CD4-positive, CD25-positive, alpha-beta regulatory T cell (primary cell): Measurements from ENCODE around the gene CFAP65. TPM values are rescaled to one million over a fixed set of nuclear protein-coding genes. Genes with fewer than 3 reads are reported as not detected.

Experiments used
- ATAC-seq, 2 donors: fragments of 150-1000 bp; cut with Tn5 transposase; one replicate each; pipeline ENCODE4 v1.10.0; 2021; ENCODE audit warnings: low read depth in 2 of 2, moderate number of reproducible peaks in 2 of 2, moderate library complexity in 1 of 2
- DNase-seq, 3 donors: peaks; one replicate each; pipeline versions ENCODE4 v3.0.0 to v3.0.0-alpha.2; 2012 to 2022; ENCODE audit warnings: mixed read lengths in 1 of 3
- H3K27ac ChIP-seq: one replicate; pipeline ENCODE4 v1.7.0; 2013; ENCODE audit warnings: mild to moderate bottlenecking, low read length; ENCODE audit not compliant: insufficient read depth, poor library complexity, severe bottlenecking
- H3K27me3 ChIP-seq: one replicate; pipeline ENCODE4 v1.7.0; 2013; ENCODE audit warnings: low read length; ENCODE audit not compliant: control insufficient read depth, insufficient read depth
- H3K36me3 ChIP-seq: one replicate; pipeline ENCODE4 v1.7.0; 2013; ENCODE audit warnings: mild to moderate bottlenecking, low read length, moderate library complexity; ENCODE audit not compliant: control insufficient read depth, insufficient read depth
- H3K4me1 ChIP-seq: 2 replicates; pipeline ENCODE4 v1.7.0; 2013; ENCODE audit warnings: mild to moderate bottlenecking, low read length; ENCODE audit not compliant: insufficient read depth, control insufficient read depth, poor library complexity, severe bottlenecking
- H3K4me3 ChIP-seq: one replicate; pipeline ENCODE4 v1.7.0; 2013; ENCODE audit warnings: low read depth, mild to moderate bottlenecking, low read length, moderate library complexity
- H3K9me3 ChIP-seq, 2 experiments: 1 replicate in 1 of 2; 2 replicates in 1 of 2; pipeline ENCODE4 v1.7.0; 2013; ENCODE audit warnings: low read length in 2 of 2, mild to moderate bottlenecking in 1 of 2, moderate library complexity in 1 of 2; ENCODE audit not compliant: control insufficient read depth in 2 of 2
- H3K27ac Mint-ChIP-seq, 3 donors: one replicate each; pipeline ENCODE4 v1.8.0; 2020 to 2022; ENCODE audit warnings: mild to moderate bottlenecking in 3 of 3, mixed read lengths in 3 of 3, moderate library complexity in 2 of 3
- H3K27me3 Mint-ChIP-seq: one replicate; pipeline ENCODE4 v1.8.0; 2022; ENCODE audit warnings: mild to moderate bottlenecking, mixed read lengths
- H3K36me3 Mint-ChIP-seq: one replicate; pipeline ENCODE4 v1.8.0; 2020; ENCODE audit warnings: mixed read lengths
- H3K4me1 Mint-ChIP-seq, 4 donors: one replicate each; pipeline ENCODE4 v1.8.0; 2020 to 2022; ENCODE audit warnings: mixed read lengths in 4 of 4, mild to moderate bottlenecking in 1 of 4
- H3K4me3 Mint-ChIP-seq, 4 donors: one replicate each; pipeline ENCODE4 v1.8.0; 2020 to 2022; ENCODE audit warnings: mild to moderate bottlenecking in 4 of 4, mixed read lengths in 4 of 4, moderate library complexity in 3 of 4
- H3K9me3 Mint-ChIP-seq, 7 donors: one replicate each; pipeline ENCODE4 v1.8.0; 2020 to 2022; ENCODE audit warnings: mixed read lengths in 7 of 7, mild to moderate bottlenecking in 3 of 7, moderate library complexity in 2 of 7
- polyA plus RNA-seq, 4 donors: library from polyadenylated mRNA; unstranded; fragments of 300-500 nt; fragmentation: Illumina TruSeq; gene quantifications; one replicate each; pipeline ENCODE4 v1.2.3, GENCODE V29; 2021
- total RNA-seq: library from RNA; stranded (reverse); gene quantifications from one replicate; pipeline ENCODE4 v1.2.3, GENCODE V29; 2022

The CFAP65 gene
- total and polyA plus RNA-seq, 5 donors from 2014 or later = not detected

DNA sequence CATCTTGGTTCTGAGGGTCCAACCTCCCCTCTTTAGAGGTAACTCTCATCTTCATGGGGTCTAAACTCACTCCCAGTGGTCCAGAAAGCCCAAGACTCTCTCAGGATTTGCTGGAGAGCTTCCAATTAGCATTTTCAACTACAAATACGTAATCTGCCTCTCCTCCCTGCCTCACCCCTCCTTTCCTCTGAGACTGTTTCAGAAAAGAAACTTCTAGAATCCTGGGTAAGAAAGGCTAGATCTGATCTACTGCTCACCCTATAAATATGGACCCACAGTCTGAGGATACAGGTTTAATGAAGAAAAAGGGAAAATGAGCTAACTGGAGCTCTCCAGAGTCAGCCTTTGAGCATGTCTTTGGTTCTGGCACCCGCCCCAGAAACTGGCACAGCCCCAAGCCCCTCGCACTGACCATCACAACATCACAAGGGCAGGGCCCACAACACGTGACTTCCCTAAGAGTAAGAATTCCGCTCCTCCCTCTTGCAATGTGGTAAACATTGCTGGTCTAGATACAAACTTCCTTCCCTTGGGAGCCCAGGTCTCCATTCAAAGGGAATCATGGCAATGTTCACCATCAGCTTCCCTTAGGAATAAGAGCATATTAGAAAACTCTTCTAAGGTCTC lies 41.1 kb upstream of the CFAP65 start:
- Histone ChIP-seq H3K36me3 (peaks cover 11% of the 10 kb centered on the region), H3K9me3 (no peaks in the 10 kb centered on the region), H3K4me1 (no peaks in the 10 kb centered on the region), H3K4me3 (no peak overlapping the region), H3K27me3 (no peaks in the 10 kb centered on the region), H3K27ac (no peak overlapping the region)
- DNase-seq (no peak), ATAC-seq (no peak)
- Mint-ChIP-seq H3K27ac (no peak overlapping the region), H3K27me3 (no peaks in the 10 kb centered on the region), H3K4me1 (peaks cover 0 to 10% (median 3%) of the 10 kb centered on the region in 4 donors), H3K36me3 (peaks cover 5% of the 10 kb centered on the region), H3K4me3 (no peak overlapping the region), H3K9me3 (peaks cover 0 to 2% (median 0%) of the 10 kb centered on the region in 7 donors)

DNA sequence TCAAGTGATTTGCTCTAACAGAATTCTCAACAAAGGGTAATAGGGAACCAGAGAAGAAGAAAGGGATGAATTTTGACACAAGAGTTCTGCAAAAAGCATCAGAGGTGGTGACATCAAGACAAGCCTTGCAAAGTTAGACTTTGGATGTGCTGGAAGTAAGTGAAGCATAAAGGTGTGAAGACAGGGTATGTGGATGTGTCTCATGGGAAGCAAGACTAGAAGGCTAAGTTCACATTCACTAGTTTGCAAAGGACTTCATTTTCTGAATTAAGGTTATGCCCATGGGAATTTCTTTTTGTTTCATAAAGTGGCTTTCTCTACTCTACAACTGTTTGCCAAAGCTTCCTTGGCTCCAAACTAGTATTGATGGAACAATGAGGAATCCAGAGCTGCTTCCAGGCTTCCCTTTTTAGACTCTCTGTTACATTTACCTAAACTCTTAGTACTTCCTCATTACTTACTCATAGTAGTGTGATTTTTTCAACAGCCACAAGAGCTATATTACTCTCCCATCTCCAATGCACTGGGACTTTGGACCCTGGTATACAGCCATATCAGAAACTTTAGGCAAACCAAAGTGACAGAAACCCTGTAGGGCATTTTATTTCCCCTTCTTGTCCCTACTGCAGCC lies 40.5 kb upstream of the CFAP65 start:
- no peaks in the 10 kb centered on the region for H3K27me3 Mint-ChIP-seq

DNA sequence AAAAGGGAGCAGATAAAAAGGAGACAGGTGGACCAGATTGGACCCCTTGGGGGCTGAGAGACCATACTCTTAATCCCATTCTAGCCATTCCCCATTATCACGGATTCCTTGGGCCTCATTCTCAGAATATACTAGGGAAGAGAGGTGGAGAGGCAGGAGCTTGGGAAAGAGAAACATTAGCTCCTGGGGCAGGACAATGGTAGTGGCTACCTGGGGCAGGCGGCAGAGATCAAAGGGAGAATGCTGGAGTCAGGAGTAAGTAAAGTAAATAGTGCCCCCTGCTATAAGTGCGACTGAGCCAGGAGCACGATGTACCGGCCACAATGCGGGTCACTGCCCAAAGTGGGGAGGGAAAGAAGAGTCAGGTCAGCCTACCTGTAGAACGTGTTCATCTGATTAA lies 39.8 kb upstream of the CFAP65 start:
- H3K27me3 ChIP-seq = no peaks in the 10 kb centered on the region
- Mint-ChIP-seq H3K36me3 (peaks cover 8% of the 10 kb centered on the region), H3K27ac (no peak overlapping the region), H3K27me3 (no peaks in the 10 kb centered on the region), H3K4me1 (peaks cover 0 to 5% (median 3%) of the 10 kb centered on the region in 4 donors), H3K9me3 (peaks cover 0 to 2% (median 0%) of the 10 kb centered on the region in 7 donors), H3K4me3 (no peak overlapping the region)
- no peak overlapping the region for H3K27ac ChIP-seq
- ATAC-seq = no peak
- no peak for DNase-seq
- H3K4me3 ChIP-seq = no peak overlapping the region
- no peaks in the 10 kb centered on the region for H3K9me3 ChIP-seq
- no peaks in the 10 kb centered on the region for H3K4me1 ChIP-seq
- peaks cover 22% of the 10 kb centered on the region for H3K36me3 ChIP-seq

More for the DNA sequence above, 40.5 kb upstream of the CFAP65 start:
- H3K36me3 ChIP-seq = peaks cover 17% of the 10 kb centered on the region
- H3K4me1 Mint-ChIP-seq = peaks cover 0 to 6% (median 3%) of the 10 kb centered on the region in 4 donors
- H3K4me3 ChIP-seq = no peak overlapping the region
- DNase-seq = no peak
- H3K9me3 ChIP-seq = no peaks in the 10 kb centered on the region
- peaks cover 5% of the 10 kb centered on the region for H3K36me3 Mint-ChIP-seq
- H3K27me3 ChIP-seq = no peaks in the 10 kb centered on the region
- H3K27ac Mint-ChIP-seq = no peak overlapping the region
- ATAC-seq = no peak
- H3K27ac ChIP-seq = no peak overlapping the region
- no peak overlapping the region for H3K4me3 Mint-ChIP-seq
- H3K9me3 Mint-ChIP-seq = peaks cover 0 to 2% (median 0%) of the 10 kb centered on the region in 7 donors
- no peaks in the 10 kb centered on the region for H3K4me1 ChIP-seq

DNA sequence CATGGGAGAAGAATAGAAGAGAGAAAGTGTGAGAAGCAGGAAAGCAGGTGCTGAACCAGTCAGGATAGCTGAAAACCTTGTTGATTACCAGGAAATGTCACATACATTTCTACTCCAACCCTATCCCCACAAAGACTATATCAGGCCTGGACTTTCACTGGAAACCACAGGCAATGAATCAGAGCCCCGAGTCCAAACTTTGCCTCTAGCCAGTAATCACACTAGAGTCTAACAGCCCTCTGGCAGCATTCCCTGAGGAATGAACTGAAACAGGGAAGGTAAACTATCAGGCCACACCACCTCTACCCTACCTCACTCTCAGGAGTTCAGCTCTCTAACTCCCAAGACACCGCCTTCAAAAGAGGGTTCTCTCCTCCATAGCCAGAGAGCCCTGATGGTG lies 38.1 kb upstream of the CFAP65 start:
- no peaks in the 10 kb centered on the region for H3K9me3 ChIP-seq
- ATAC-seq (no peak), DNase-seq (no peak)
- H3K4me1 ChIP-seq = no peaks in the 10 kb centered on the region
- Mint-ChIP-seq H3K4me1 (no peaks in the 10 kb centered on the region), H3K4me3 (no peak overlapping the region), H3K27ac (no peak overlapping the region), H3K9me3 (peaks cover 0 to 2% (median 0%) of the 10 kb centered on the region in 7 donors), H3K27me3 (no peaks in the 10 kb centered on the region), H3K36me3 (peaks cover 24% of the 10 kb centered on the region)
- H3K36me3 ChIP-seq = peaks cover 30% of the 10 kb centered on the region
- H3K27me3 ChIP-seq = no peaks in the 10 kb centered on the region
- H3K27ac ChIP-seq = no peak overlapping the region
- no peak overlapping the region for H3K4me3 ChIP-seq

DNA sequence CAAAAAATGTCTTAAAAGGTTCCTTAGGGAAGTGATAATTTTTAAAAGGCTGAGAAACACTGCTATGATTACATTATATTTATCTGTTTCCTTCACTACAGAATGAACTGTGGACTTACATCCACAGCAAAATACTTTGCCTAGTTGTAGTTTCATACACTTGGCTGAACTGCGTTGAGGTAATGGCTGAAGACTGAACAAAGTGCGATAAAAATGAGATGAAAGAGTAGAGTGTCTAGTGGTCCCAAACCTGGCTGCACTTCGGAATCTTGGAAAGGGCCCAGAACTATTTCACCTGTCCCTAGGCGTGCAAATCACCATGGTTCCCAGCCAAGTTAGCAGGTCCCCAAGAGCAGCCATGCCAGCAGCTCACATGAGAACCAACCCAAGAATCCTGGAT lies 37.6 kb upstream of the CFAP65 start:
- DNase-seq (no peak), ATAC-seq (no peak)
- no peak overlapping the region for H3K27ac Mint-ChIP-seq
- peaks cover 0 to 2% (median 0%) of the 10 kb centered on the region in 7 donors for H3K9me3 Mint-ChIP-seq
- Histone ChIP-seq H3K27me3 (no peaks in the 10 kb centered on the region), H3K4me3 (no peak overlapping the region), H3K9me3 (no peaks in the 10 kb centered on the region), H3K4me1 (no peaks in the 10 kb centered on the region), H3K36me3 (peaks cover 30% of the 10 kb centered on the region), H3K27ac (no peak overlapping the region)
- no peaks in the 10 kb centered on the region for H3K4me1 Mint-ChIP-seq
- H3K4me3 Mint-ChIP-seq = no peak overlapping the region
- no peaks in the 10 kb centered on the region for H3K27me3 Mint-ChIP-seq
- H3K36me3 Mint-ChIP-seq = peaks cover 27% of the 10 kb centered on the region

DNA sequence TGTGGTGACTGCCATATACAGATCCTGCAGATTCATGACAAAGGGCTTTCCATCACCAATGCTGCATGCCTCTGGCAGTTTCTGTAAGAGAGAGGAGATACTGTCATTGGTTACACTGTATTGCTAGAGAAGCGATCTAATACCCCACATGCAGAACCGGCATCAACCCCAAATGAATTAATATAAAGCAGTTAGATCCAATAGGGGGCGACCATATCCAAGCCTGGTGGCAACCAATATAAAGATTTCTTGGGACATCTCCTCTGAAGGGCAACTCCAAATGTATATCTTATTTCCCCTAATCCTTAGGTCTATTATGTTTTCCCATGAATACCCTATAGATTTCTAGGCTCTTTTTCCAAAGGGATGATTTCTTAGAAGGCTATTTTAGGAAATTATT lies 36.8 kb upstream of the CFAP65 start:
- ATAC-seq = no peak
- no peaks in the 10 kb centered on the region for H3K9me3 ChIP-seq
- no peak for DNase-seq
- no peaks in the 10 kb centered on the region for H3K9me3 Mint-ChIP-seq
- H3K27ac ChIP-seq = no peak overlapping the region
- H3K27me3 Mint-ChIP-seq = no peaks in the 10 kb centered on the region
- H3K27ac Mint-ChIP-seq = no peak overlapping the region
- H3K4me1 ChIP-seq = no peaks in the 10 kb centered on the region
- H3K27me3 ChIP-seq = no peaks in the 10 kb centered on the region
- H3K4me3 Mint-ChIP-seq = no peak overlapping the region
- peaks cover 27% of the 10 kb centered on the region for H3K36me3 Mint-ChIP-seq
- H3K4me3 ChIP-seq = no peak overlapping the region
- no peaks in the 10 kb centered on the region for H3K4me1 Mint-ChIP-seq
- peaks cover 32% of the 10 kb centered on the region for H3K36me3 ChIP-seq

DNA sequence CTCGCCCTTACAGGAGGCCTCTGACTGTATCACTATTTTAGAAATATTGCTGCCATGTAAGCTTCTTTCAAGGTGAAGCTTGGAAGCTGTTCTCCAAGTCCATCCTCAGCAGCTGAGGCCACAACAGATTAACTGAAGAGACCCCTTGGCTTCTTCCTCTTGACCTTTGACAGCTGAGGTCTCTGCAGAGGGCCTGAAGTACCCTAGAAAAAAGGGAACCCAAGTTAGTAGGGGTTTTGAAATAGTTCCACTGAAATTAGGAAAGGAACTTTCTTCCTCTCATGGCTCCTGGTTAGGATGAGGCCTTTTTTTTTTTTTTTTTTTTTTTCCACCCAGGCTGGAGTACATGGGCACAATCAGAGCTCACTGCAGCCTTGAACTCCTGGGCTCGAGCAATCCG lies 34.9 kb upstream of the CFAP65 start:
- Mint-ChIP-seq H3K36me3 (peaks cover 32% of the 10 kb centered on the region), H3K9me3 (no peaks in the 10 kb centered on the region), H3K27me3 (no peaks in the 10 kb centered on the region), H3K4me1 (no peaks in the 10 kb centered on the region), H3K4me3 (no peak overlapping the region), H3K27ac (no peak overlapping the region)
- Histone ChIP-seq H3K27me3 (no peaks in the 10 kb centered on the region), H3K36me3 (peaks cover 32% of the 10 kb centered on the region), H3K4me3 (no peak overlapping the region), H3K4me1 (no peaks in the 10 kb centered on the region), H3K27ac (no peak overlapping the region), H3K9me3 (no peaks in the 10 kb centered on the region)
- ATAC-seq = no peak
- DNase-seq = no peak
